22Rv1 (cell line): ENCODE results near the gene RBM20.

Source experiments
- ZFX ChIP-seq: fragments of 450-650 bp; IDR thresholded peaks from 2 replicates; pipeline ENCODE4 v1.6.1; 2017; ENCODE audit warnings: antibody characterized with exemption, borderline replicate concordance
- TF ChIP-seq, protein P1 (sequence below): fragments of 450-650 bp; IDR thresholded peaks from 2 replicates; pipeline ENCODE4 v1.5.1; 2017; ENCODE audit warnings: mild to moderate bottlenecking

DNA sequence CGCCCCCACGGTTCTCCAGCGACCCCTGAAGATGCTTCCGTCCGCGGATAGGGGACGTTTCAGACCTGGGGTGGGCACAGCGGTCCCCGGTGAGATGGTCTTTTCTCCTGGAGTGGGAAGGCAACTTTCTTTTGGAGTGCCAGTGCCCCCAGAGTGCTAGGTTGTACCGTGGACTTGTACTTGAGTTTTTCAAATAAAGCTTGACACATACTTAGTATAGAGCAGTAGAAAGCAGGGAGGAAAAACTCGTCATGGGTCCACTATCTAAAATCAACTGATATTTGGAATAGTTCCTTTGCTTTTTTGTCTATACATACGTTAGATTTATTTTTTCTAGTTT lies 28.4 kb downstream of the RBM20 start:
- TF ChIP-seq, protein P1, sequence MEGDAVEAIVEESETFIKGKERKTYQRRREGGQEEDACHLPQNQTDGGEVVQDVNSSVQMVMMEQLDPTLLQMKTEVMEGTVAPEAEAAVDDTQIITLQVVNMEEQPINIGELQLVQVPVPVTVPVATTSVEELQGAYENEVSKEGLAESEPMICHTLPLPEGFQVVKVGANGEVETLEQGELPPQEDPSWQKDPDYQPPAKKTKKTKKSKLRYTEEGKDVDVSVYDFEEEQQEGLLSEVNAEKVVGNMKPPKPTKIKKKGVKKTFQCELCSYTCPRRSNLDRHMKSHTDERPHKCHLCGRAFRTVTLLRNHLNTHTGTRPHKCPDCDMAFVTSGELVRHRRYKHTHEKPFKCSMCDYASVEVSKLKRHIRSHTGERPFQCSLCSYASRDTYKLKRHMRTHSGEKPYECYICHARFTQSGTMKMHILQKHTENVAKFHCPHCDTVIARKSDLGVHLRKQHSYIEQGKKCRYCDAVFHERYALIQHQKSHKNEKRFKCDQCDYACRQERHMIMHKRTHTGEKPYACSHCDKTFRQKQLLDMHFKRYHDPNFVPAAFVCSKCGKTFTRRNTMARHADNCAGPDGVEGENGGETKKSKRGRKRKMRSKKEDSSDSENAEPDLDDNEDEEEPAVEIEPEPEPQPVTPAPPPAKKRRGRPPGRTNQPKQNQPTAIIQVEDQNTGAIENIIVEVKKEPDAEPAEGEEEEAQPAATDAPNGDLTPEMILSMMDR = no peak
- no peak for TF ChIP-seq ZFX
